Stimulated activated naive B cell treated with anti-CD40 and anti-IgM and Interleukin-4, amounts not matched to agents 10 μg/mL and 1 μg/mL and 100 μg/mL, for 72 hours (primary cell): Measurements from ENCODE around the gene CYS1.
A peak's percentile ranks its signal among the peaks of the same experiment; 100 is the strongest.
"Not testable (repeated sequence)": the region's sequence is repeated elsewhere in the genome, so short reads cannot be mapped to it uniquely, and the experiment has no call there.

Source experiments
- ATAC-seq, 2 donors: fragments of 150-1000 bp; cut with Tn5 transposase; replicated peaks; 2 replicates each; pipeline ENCODE4 v1.10.0; 2021; ENCODE audit warnings: moderate library complexity in 1 of 2
- DNase-seq: peaks from one replicate; pipeline ENCODE4 v3.0.0; 2021
- H3K27ac Mint-ChIP-seq: one replicate; pipeline ENCODE4 v1.8.0; 2022; ENCODE audit warnings: mild to moderate bottlenecking, mixed read lengths
- H3K27me3 Mint-ChIP-seq, 2 donors: one replicate each; pipeline ENCODE4 v1.8.0; 2022; ENCODE audit warnings: mixed read lengths in 2 of 2
- H3K36me3 Mint-ChIP-seq, 2 donors: one replicate each; pipeline ENCODE4 v1.8.0; 2022; ENCODE audit warnings: mixed read lengths in 2 of 2, mild to moderate bottlenecking in 1 of 2
- H3K4me1 Mint-ChIP-seq, 2 donors: one replicate each; pipeline ENCODE4 v1.8.0; 2022; ENCODE audit warnings: mixed read lengths in 2 of 2, mild to moderate bottlenecking in 1 of 2
- H3K4me3 Mint-ChIP-seq, 2 donors: one replicate each; pipeline ENCODE4 v1.8.0; 2022; ENCODE audit warnings: mild to moderate bottlenecking in 2 of 2, mixed read lengths in 2 of 2, moderate library complexity in 1 of 2
- H3K9me3 Mint-ChIP-seq, 2 donors: one replicate each; pipeline ENCODE4 v1.8.0; 2022; ENCODE audit warnings: mixed read lengths in 2 of 2, mild to moderate bottlenecking in 1 of 2

CYS1 gene

DNA sequence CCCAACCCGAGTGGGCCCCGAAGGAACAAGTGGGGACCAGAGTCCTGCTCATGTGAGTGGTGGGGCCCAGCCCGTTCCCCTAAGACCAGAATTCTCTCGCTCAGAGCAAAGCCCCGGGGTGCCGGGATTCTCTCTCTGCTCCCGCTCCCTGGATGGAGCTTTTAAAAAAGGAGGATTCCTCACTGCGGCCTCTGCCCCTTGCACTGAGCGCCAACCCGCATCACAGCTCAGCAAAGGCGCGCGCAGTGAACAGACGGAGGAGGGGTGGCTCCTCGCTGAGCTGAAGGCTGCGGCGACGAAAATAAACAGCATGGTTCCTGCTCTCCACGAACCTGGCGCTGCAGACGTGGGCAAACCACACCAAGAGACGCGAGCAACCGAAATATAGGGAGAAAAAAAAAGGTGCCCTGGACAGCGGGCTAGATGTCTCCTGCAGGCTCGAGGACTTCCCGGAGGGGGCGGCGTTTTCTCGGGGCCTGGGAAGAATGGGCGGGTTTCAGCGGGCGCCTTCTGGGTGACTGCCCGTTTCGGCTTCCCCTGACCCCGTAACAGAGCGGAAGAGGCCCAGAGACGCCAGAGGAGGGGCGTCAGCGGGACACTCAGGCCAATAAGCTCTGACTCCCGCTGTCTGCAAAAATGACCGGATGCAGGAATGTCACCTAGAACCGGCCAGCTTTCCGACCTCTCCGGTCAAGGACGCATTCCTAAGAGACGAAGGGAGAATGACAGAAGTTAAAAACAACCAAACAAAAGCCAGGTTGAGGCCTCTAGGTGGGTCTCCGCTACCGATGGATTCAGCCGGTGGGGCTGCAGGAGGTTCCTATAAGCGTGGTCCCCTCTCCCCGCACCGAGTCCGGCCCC, 37.7 kb downstream of the CYS1 start:
- ATAC-seq (peak in 1 of 2 donors; percentile 5), DNase-seq (no peak)
- peak overlapping the region; percentile 94 for H3K27ac Mint-ChIP-seq
- no peaks in the 10 kb centered on the region for H3K9me3 Mint-ChIP-seq
- H3K4me3 Mint-ChIP-seq = peak overlapping the region; percentile 87 to 89
- H3K4me1 Mint-ChIP-seq = peaks cover 18 to 27% of the 10 kb centered on the region in 2 donors
- H3K36me3 Mint-ChIP-seq = no peaks in the 10 kb centered on the region
- no peaks in the 10 kb centered on the region for H3K27me3 Mint-ChIP-seq

GRCh38 chr2:10041711-10042110, 38.5 kb downstream of the CYS1 start:
- peak overlapping the region; percentile 6 to 68 for H3K4me3 Mint-ChIP-seq
- H3K27ac Mint-ChIP-seq = no peak overlapping the region
- no peaks in the 10 kb centered on the region for H3K9me3 Mint-ChIP-seq
- no peaks in the 10 kb centered on the region for H3K27me3 Mint-ChIP-seq
- no peaks in the 10 kb centered on the region for H3K36me3 Mint-ChIP-seq
- H3K4me1 Mint-ChIP-seq = peaks cover 18 to 24% of the 10 kb centered on the region in 2 donors
- ATAC-seq (no peak), DNase-seq (no peak)

DNA sequence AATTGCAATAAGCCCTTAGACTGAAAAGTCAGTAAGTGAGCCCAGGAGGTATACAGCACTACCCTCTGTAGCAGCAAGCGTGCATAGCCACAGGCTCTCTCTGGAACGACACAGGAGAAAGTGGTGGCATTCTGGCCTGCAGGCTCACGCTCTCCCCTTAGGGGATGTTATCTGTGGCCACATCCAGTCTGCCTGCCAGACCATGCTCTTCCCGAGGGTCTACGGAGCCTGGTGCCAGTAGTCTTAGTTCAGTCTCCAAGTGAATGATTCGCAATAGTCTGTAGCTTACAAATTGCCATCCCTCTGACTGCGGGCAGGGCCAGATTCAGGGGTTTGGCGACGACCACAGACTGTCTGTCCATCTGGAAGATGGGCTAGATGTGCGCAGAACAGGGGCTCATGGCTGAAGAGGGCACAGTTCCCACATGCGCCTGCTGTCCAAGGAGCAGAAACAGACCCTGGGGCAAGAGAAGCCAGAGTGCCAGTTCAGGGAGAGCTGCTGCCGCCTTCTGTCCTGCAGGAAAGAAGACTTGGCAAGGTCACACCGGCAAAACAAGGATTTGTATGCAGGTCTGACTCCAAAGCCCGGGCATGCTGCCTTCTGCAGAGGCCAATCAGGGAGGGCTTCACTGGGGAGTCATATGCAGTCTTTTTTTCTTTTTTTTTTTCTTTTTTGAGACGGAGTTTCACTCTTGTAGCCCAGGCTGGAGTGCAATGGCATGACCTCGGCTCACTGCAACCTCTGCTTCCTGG, 40.4 kb downstream of the CYS1 start:
- no peak for DNase-seq
- no peaks in the 10 kb centered on the region for H3K36me3 Mint-ChIP-seq
- H3K4me3 Mint-ChIP-seq = no peak overlapping the region
- no peak overlapping the region for H3K27ac Mint-ChIP-seq
- no peaks in the 10 kb centered on the region for H3K27me3 Mint-ChIP-seq
- no peak for ATAC-seq
- peaks cover 28 to 38% of the 10 kb centered on the region in 2 donors for H3K4me1 Mint-ChIP-seq
- H3K9me3 Mint-ChIP-seq = no peaks in the 10 kb centered on the region

GRCh38 chr2:10038716-10039115, 41.5 kb downstream of the CYS1 start:
- DNase-seq (no peak), ATAC-seq (no peak)
- Mint-ChIP-seq H3K4me1 (peaks cover 26 to 31% of the 10 kb centered on the region in 2 donors), H3K36me3 (no peaks in the 10 kb centered on the region), H3K9me3 (no peaks in the 10 kb centered on the region), H3K4me3 (no peak overlapping the region), H3K27me3 (no peaks in the 10 kb centered on the region), H3K27ac (peak overlapping the region; percentile 72)

GRCh38 chr2:10038123-10038522, 42.1 kb downstream of the CYS1 start:
- Mint-ChIP-seq H3K36me3 (no peaks in the 10 kb centered on the region), H3K4me3 (no peak overlapping the region), H3K27ac (no peak overlapping the region), H3K27me3 (no peaks in the 10 kb centered on the region), H3K4me1 (peaks cover 26 to 36% of the 10 kb centered on the region in 2 donors), H3K9me3 (no peaks in the 10 kb centered on the region)
- DNase-seq (no peak), ATAC-seq (no peak)

DNA sequence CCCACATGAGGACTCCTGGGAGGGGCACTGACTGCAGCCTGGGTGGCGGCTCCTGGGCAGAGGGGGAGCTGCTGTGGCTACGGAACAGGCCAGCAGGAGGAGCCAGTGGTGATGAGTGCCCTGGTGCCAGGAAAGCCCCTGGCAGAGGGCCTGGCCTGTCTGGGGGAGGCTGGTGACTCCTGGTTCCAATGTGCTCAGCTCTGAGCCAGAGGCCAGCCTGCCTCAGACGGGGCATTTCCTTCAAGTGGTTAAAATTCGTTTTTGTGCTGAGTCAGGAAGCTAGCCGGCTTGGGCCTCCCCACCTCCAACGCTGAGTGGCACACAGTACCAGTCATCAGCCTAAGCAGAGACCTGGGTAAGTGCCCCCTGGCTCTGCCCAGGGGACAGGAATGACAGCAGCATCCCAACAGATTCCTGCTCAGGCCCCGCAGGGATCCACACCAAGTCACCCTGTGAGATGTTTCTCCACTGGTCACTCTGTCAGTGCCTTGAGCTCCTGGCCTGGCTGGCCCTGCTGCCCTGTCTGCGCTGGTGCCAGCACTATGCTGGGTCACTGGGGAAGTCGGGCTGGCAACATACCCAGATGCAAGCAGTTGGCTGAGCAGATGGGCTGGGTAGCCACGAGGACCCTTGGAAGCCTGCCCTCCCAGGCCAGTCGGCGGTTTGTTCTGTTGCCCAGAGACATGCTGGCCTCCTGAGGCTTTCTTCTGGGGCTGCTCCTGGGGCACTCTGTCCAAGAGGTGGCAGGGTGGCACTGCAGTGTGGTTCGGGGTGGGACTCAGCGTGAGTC, 43.9 kb downstream of the CYS1 start:
- Mint-ChIP-seq H3K27me3 (no peaks in the 10 kb centered on the region), H3K4me3 (no peak overlapping the region), H3K9me3 (no peaks in the 10 kb centered on the region), H3K4me1 (peaks cover 22 to 41% of the 10 kb centered on the region in 2 donors), H3K27ac (peak overlapping the region; percentile 59), H3K36me3 (no peaks in the 10 kb centered on the region)
- DNase-seq (peak; percentile 49), ATAC-seq (peak; percentile 87 to 90)

GRCh38 chr2:10035633-10036032, 44.6 kb downstream of the CYS1 start:
- no peak for DNase-seq
- no peak overlapping the region for H3K4me3 Mint-ChIP-seq
- no peaks in the 10 kb centered on the region for H3K36me3 Mint-ChIP-seq
- no peaks in the 10 kb centered on the region for H3K9me3 Mint-ChIP-seq
- ATAC-seq = no peak
- no peak overlapping the region for H3K27ac Mint-ChIP-seq
- peaks cover 21 to 47% of the 10 kb centered on the region in 2 donors for H3K4me1 Mint-ChIP-seq
- H3K27me3 Mint-ChIP-seq = no peaks in the 10 kb centered on the region

GRCh38 chr2:10035053-10035422, 45.2 kb downstream of the CYS1 start:
- no peaks in the 10 kb centered on the region for H3K36me3 Mint-ChIP-seq
- no peaks in the 10 kb centered on the region for H3K27me3 Mint-ChIP-seq
- H3K4me3 Mint-ChIP-seq = no peak overlapping the region
- peaks cover 26 to 53% of the 10 kb centered on the region in 2 donors for H3K4me1 Mint-ChIP-seq
- no peak for DNase-seq
- no peaks in the 10 kb centered on the region for H3K9me3 Mint-ChIP-seq
- H3K27ac Mint-ChIP-seq = no peak overlapping the region
- no peak for ATAC-seq

- DNase-seq = no peak
- no peak overlapping the region for H3K4me3 Mint-ChIP-seq
- H3K9me3 Mint-ChIP-seq = no peaks in the 10 kb centered on the region
- no peak overlapping the region for H3K27ac Mint-ChIP-seq
- no peaks in the 10 kb centered on the region for H3K36me3 Mint-ChIP-seq
- no peaks in the 10 kb centered on the region for H3K27me3 Mint-ChIP-seq
- no peak for ATAC-seq
- peaks cover 32 to 59% of the 10 kb centered on the region in 2 donors for H3K4me1 Mint-ChIP-seq
Measured at GRCh38 chr2:10034333-10035052, 45.7 kb downstream of the CYS1 start.

- ATAC-seq (no peak), DNase-seq (no peak)
- no peak overlapping the region for H3K4me3 Mint-ChIP-seq
- no peak overlapping the region for H3K27ac Mint-ChIP-seq
- peaks cover 38 to 69% of the 10 kb centered on the region in 2 donors for H3K4me1 Mint-ChIP-seq
- no peaks in the 10 kb centered on the region for H3K27me3 Mint-ChIP-seq
- no peaks in the 10 kb centered on the region for H3K36me3 Mint-ChIP-seq
- H3K9me3 Mint-ChIP-seq = no peaks in the 10 kb centered on the region
Measured at GRCh38 chr2:10033251-10034006, 46.8 kb downstream of the CYS1 start.

DNA sequence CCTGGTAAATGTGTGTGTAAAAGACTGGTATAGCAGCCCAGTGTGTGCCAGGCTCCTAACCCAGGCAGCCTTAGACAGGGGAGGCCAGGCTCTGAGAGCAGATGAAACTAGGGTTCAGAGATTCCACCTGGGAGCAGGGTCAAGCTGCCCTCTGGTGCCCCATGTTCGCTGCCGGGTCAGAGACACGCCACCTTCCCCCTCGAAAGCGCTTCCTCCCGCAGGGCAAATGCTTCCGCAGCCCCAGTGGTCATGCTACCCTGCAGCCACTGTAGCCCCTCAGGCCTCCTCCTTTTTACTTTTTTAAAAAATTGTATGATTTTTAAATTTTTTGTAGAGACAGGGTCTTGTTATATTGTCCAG, 47.5 kb downstream of the CYS1 start:
- H3K27ac Mint-ChIP-seq = no peak overlapping the region
- DNase-seq (no peak), ATAC-seq (no peak)
- H3K9me3 Mint-ChIP-seq = no peaks in the 10 kb centered on the region
- peaks cover 41 to 70% of the 10 kb centered on the region in 2 donors for H3K4me1 Mint-ChIP-seq
- no peaks in the 10 kb centered on the region for H3K36me3 Mint-ChIP-seq
- H3K4me3 Mint-ChIP-seq = no peak overlapping the region
- H3K27me3 Mint-ChIP-seq = no peaks in the 10 kb centered on the region

GRCh38 chr2:10031886-10032745, 48.1 kb downstream of the CYS1 start:
- H3K9me3 Mint-ChIP-seq = no peaks in the 10 kb centered on the region
- peak overlapping the region; percentile 14 for H3K27ac Mint-ChIP-seq
- no peak for ATAC-seq
- no peak for DNase-seq
- H3K36me3 Mint-ChIP-seq = no peaks in the 10 kb centered on the region
- H3K4me3 Mint-ChIP-seq = no peak overlapping the region
- H3K4me1 Mint-ChIP-seq = peaks cover 41 to 70% of the 10 kb centered on the region in 2 donors
- H3K27me3 Mint-ChIP-seq = no peaks in the 10 kb centered on the region

DNA sequence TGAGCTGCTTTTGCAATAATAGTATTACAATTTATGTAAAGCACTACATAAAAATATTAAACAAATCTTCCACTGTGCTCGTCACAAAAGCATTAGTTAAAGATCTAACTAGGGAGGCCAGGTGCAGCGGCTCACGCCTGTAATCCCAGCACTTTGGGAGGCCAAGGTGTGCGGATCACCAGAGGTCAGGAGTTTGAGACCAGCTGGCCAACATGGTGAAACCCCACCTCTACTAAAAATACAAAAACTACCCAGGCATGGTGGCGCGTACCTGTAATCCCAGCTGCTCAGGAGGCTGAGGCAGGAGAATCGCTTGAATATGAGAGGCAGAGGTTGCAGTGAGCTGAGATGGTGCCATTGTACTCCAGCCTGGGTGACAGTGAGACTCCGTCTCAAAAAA, 49.4 kb downstream of the CYS1 start:
- H3K9me3 Mint-ChIP-seq, H3K36me3 Mint-ChIP-seq, H3K4me3 Mint-ChIP-seq, ATAC-seq, DNase-seq, H3K27me3 Mint-ChIP-seq: not testable (repeated sequence)
- Mint-ChIP-seq H3K4me1 (peaks cover 36 to 58% of the 10 kb centered on the region in 2 donors), H3K27ac (peak overlapping the region; percentile 25)
